H9 (cell line): ENCODE results near the gene LIPM. TPM values are rescaled to one million over a fixed set of nuclear protein-coding genes. Genes with fewer than 3 reads are reported as not detected.

Source experiments
- DNase-seq: peaks from one replicate; pipeline ENCODE4 v3.0.0-alpha.2; 2017
- H2AFZ ChIP-seq: one replicate; pipeline ENCODE4 v1.6.1; 2013; ENCODE audit warnings: mild to moderate bottlenecking, low read length, control low read depth, moderate library complexity
- H2AK5ac ChIP-seq: 2 replicates; pipeline ENCODE4 v1.6.1; 2013; ENCODE audit warnings: low read length, control low read depth, mixed read lengths; ENCODE audit not compliant: insufficient read length
- H2BK120ac ChIP-seq: one replicate; pipeline ENCODE4 v1.6.1; 2013; ENCODE audit warnings: low read depth, mild to moderate bottlenecking, low read length, control low read depth, inconsistent platforms; ENCODE audit not compliant: poor library complexity, severe bottlenecking
- H2BK12ac ChIP-seq: 2 replicates; pipeline ENCODE4 v1.6.1; 2013; ENCODE audit warnings: low read length, control low read depth, mixed read lengths, low read depth; ENCODE audit not compliant: insufficient read length
- H2BK15ac ChIP-seq: 2 replicates; pipeline ENCODE4 v1.6.1; 2013; ENCODE audit warnings: low read depth, low read length, control low read depth
- H2BK20ac ChIP-seq: one replicate; pipeline ENCODE4 v1.6.1; 2013; ENCODE audit warnings: low read depth, mild to moderate bottlenecking, low read length, control low read depth, inconsistent platforms; ENCODE audit not compliant: poor library complexity, severe bottlenecking
- H2BK5ac ChIP-seq: 2 replicates; pipeline ENCODE4 v1.6.1; 2013; ENCODE audit warnings: low read length, control low read depth, mixed read lengths; ENCODE audit not compliant: insufficient read length
- H3K14ac ChIP-seq: 2 replicates; pipeline ENCODE4 v1.6.1; 2013; ENCODE audit warnings: low read length, control low read depth; ENCODE audit not compliant: insufficient read depth
- H3K18ac ChIP-seq: 2 replicates; pipeline ENCODE4 v1.6.1; 2013; ENCODE audit warnings: low read depth, mild to moderate bottlenecking, mixed read lengths, low read length, control low read depth; ENCODE audit not compliant: insufficient read length
- H3K23ac ChIP-seq: 2 replicates; pipeline ENCODE4 v1.6.1; 2013; ENCODE audit warnings: low read length, control low read depth, mixed read lengths, low read depth; ENCODE audit not compliant: insufficient read length
- H3K23me2 ChIP-seq: 2 replicates; pipeline ENCODE4 v1.6.1; 2013; ENCODE audit warnings: low read depth, mild to moderate bottlenecking, mixed read lengths, low read length, control low read depth; ENCODE audit not compliant: insufficient read length, poor library complexity, severe bottlenecking
- H3K27ac ChIP-seq: 2 replicates; pipeline ENCODE4 v1.5.1; 2013; ENCODE audit warnings: low read length, control low read depth, mixed read lengths, low read depth; ENCODE audit not compliant: insufficient read length
- H3K27me3 ChIP-seq: 2 replicates; pipeline ENCODE4 v1.6.1; 2013; ENCODE audit warnings: low read length, control low read depth, inconsistent platforms; ENCODE audit not compliant: insufficient read depth
- H3K4ac ChIP-seq: 2 replicates; pipeline ENCODE4 v1.6.1; 2013; ENCODE audit warnings: low read depth, mild to moderate bottlenecking, control low read depth, inconsistent platforms, low read length, moderate library complexity
- H3K4me1 ChIP-seq: 2 replicates; pipeline ENCODE4 v1.6.1; 2013; ENCODE audit warnings: low read length, control low read depth, inconsistent platforms; ENCODE audit not compliant: insufficient read depth
- H3K4me2 ChIP-seq: 2 replicates; pipeline ENCODE4 v1.6.1; 2013; ENCODE audit warnings: low read length, control low read depth, mixed read lengths; ENCODE audit not compliant: insufficient read length, insufficient read depth
- H3K56ac ChIP-seq: 2 replicates; pipeline ENCODE4 v1.6.1; 2013; ENCODE audit warnings: low read depth, mild to moderate bottlenecking, mixed read lengths, low read length, control low read depth; ENCODE audit not compliant: insufficient read length
- H3K79me1 ChIP-seq: 2 replicates; pipeline ENCODE4 v1.6.1; 2013; ENCODE audit warnings: low read depth, mild to moderate bottlenecking, moderate library complexity, low read length, control low read depth, inconsistent platforms; ENCODE audit not compliant: insufficient read depth, poor library complexity, severe bottlenecking
- H3K79me2 ChIP-seq: 2 replicates; pipeline ENCODE4 v1.6.1; 2013; ENCODE audit warnings: low read length, control low read depth, inconsistent platforms; ENCODE audit not compliant: insufficient read depth
- H3K9ac ChIP-seq: 2 replicates; pipeline ENCODE4 v1.6.1; 2013; ENCODE audit warnings: low read length, control low read depth, mixed read lengths; ENCODE audit not compliant: insufficient read length; ENCODE audit errors: extremely low read depth
- H3K9me3 ChIP-seq: one replicate; pipeline ENCODE4 v1.6.1; 2013; ENCODE audit warnings: low read depth, low read length, inconsistent platforms; ENCODE audit not compliant: control insufficient read depth
- H3T11ph ChIP-seq: one replicate; pipeline ENCODE4 v1.6.1; 2013; ENCODE audit warnings: mild to moderate bottlenecking, low read length, control low read depth, inconsistent platforms
- H4K20me1 ChIP-seq: one replicate; pipeline ENCODE4 v1.6.1; 2013; ENCODE audit not compliant: control insufficient read depth, insufficient read length, insufficient read depth
- H4K5ac ChIP-seq: 2 replicates; pipeline ENCODE4 v1.6.1; 2013; ENCODE audit warnings: low read depth, mild to moderate bottlenecking, mixed read lengths, low read length, control low read depth; ENCODE audit not compliant: insufficient read length
- H4K8ac ChIP-seq: replicated peaks from 2 replicates; pipeline ENCODE4 v1.6.1; 2013; ENCODE audit warnings: low read length, control low read depth, mixed read lengths, low read depth; ENCODE audit not compliant: insufficient read length
- H4K91ac ChIP-seq: 2 replicates; pipeline ENCODE4 v1.6.1; 2013; ENCODE audit warnings: low read depth, mild to moderate bottlenecking, moderate library complexity, mixed read lengths, low read length, control low read depth; ENCODE audit not compliant: insufficient read length
- H3K27ac Mint-ChIP-seq, 3 experiments: 2 replicates in 2 of 3; 3 replicates in 1 of 3; pipeline ENCODE4 v1.8.0; 2020 to 2021; ENCODE audit warnings: mixed read lengths in 3 of 3, mild to moderate bottlenecking in 1 of 3, moderate library complexity in 1 of 3
- H3K27me3 Mint-ChIP-seq: 2 replicates; pipeline ENCODE4 v1.8.0; 2021; ENCODE audit warnings: low read depth, mild to moderate bottlenecking, moderate library complexity, mixed read lengths
- H3K36me3 Mint-ChIP-seq, 3 experiments: 2 replicates in 2 of 3; 3 replicates in 1 of 3; pipeline ENCODE4 v1.8.0; 2020 to 2021; ENCODE audit warnings: low read depth in 3 of 3, mixed read lengths in 3 of 3; ENCODE audit not compliant: insufficient read depth in 1 of 3
- H3K4me1 Mint-ChIP-seq, 2 experiments: 2 replicates each; pipeline ENCODE4 v1.8.0; 2020; ENCODE audit warnings: mixed read lengths in 2 of 2
- H3K4me3 Mint-ChIP-seq, 2 experiments: 2 replicates in 1 of 2; 3 replicates in 1 of 2; pipeline ENCODE4 v1.8.0; 2020 to 2021; ENCODE audit warnings: mild to moderate bottlenecking in 2 of 2, mixed read lengths in 2 of 2, moderate library complexity in 1 of 2
- H3K9me3 Mint-ChIP-seq, 2 experiments: 2 replicates in 1 of 2; 3 replicates in 1 of 2; pipeline ENCODE4 v1.8.0; 2020; ENCODE audit warnings: mild to moderate bottlenecking in 2 of 2, mixed read lengths in 2 of 2, moderate library complexity in 1 of 2
- CTCF ChIP-seq: fragments of 200-600 bp; sonication (generic); conservative IDR thresholded peaks from 3 replicates; pipeline ENCODE4 v1.8.0; 2021; ENCODE audit warnings: antibody characterized with exemption, mild to moderate bottlenecking
- WGBS: extraction: QIAGEN DNeasy Blood & Tissue Kit; methylation state at CpG from one replicate; pipeline ENCODE4 v1.1.7; 2013; ENCODE audit warnings: missing lambda C conversion rate, low lambda C conversion rate, mixed read lengths; ENCODE audit not compliant: insufficient read length; ENCODE audit errors: extremely low coverage; 5-methylcytosine and 5-hydroxymethylcytosine counted together
- total RNA-seq: library from RNA; stranded (reverse); gene quantifications from 2 replicates; pipeline ENCODE4 v1.2.1, GENCODE V29; 2021

Gene LIPM
- total RNA-seq, 1 experiment from 2014 or later = not detected

DNA sequence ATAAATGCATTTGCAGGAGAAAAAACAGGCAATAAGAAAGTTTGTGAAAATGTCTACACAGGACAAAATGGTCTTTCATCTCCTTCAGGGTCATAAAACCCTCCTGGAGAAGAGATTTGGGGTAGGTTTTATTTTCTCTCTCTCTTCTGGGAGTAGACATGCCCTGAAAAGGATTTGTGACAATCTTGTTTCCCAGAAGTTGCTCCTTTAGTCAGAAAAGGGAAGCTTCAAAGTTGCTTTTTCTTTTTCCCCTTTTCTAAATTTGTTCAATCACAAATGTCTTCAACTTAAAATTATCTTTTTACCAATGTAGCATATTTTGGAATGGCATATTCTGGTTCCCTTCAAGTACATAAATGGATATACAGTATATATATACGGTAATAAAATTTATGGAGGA, 58.5 kb downstream of the LIPM start:
- Histone ChIP-seq H3K23ac (no peak overlapping the region), H3K27me3 (no peaks in the 10 kb centered on the region), H3K9me3 (no peaks in the 10 kb centered on the region), H4K91ac (no peak overlapping the region), H3K27ac (no peak overlapping the region), H3K4ac (no peak overlapping the region), H3K9ac (no peak overlapping the region), H3K79me2 (no peaks in the 10 kb centered on the region), H3K4me2 (no peak overlapping the region), H2BK5ac (no peak overlapping the region), H3K18ac (no peak overlapping the region), H3T11ph (no peak overlapping the region), H3K14ac (no peak overlapping the region), H2BK20ac (no peak overlapping the region), H2BK15ac (no peak overlapping the region), H2BK120ac (no peak overlapping the region), H2AK5ac (no peak overlapping the region), H4K5ac (no peak overlapping the region), H3K56ac (no peak overlapping the region), H3K23me2 (no peaks in the 10 kb centered on the region), H3K79me1 (no peaks in the 10 kb centered on the region), H2BK12ac (no peak overlapping the region), H4K8ac (no peak overlapping the region), H2AFZ (no peak overlapping the region), H3K4me1 (no peaks in the 10 kb centered on the region), H4K20me1 (no peaks in the 10 kb centered on the region)
- H3K4me1 Mint-ChIP-seq = no peaks in the 10 kb centered on the region
- no CpG with 5 or more reads among the region's 1 CpG for WGBS
- H3K27me3 Mint-ChIP-seq = peaks cover 2% of the 10 kb centered on the region; the same call in 1 of the 2 replicates
- DNase-seq = no peak
- H3K9me3 Mint-ChIP-seq = no peaks in the 10 kb centered on the region; a peak in 1 of 5 replicates
- H3K27ac Mint-ChIP-seq = no peak overlapping the region
- no peak for TF ChIP-seq CTCF
- H3K36me3 Mint-ChIP-seq = no peaks in the 10 kb centered on the region
- no peak overlapping the region for H3K4me3 Mint-ChIP-seq
